Smooth muscle cell (in vitro differentiated cells): Measurements from ENCODE around the gene NCAM2. TPM values are rescaled to one million over a fixed set of nuclear protein-coding genes. Genes with fewer than 3 reads are reported as not detected.

Experiments
- DNase-seq: peaks from one replicate; lab custom pipeline; 2025; ENCODE audit not compliant: unreplicated experiment; lab: John Stamatoyannopoulos, UW
- H2AFZ ChIP-seq: fragments of 200-600 bp; sonication (generic); 2 replicates; pipeline ENCODE4 v1.6.0; 2016; ENCODE audit warnings: antibody characterized with exemption, low read depth, mild to moderate bottlenecking
- H3F3A ChIP-seq: fragments of 200-600 bp; sonication (generic); 2 replicates; pipeline ENCODE4 v1.6.0; 2017; ENCODE audit warnings: antibody characterized with exemption, low read depth
- H3K27ac ChIP-seq: fragments of 200-600 bp; sonication (generic); 2 replicates; pipeline ENCODE4 v1.5.1; 2016; ENCODE audit warnings: low read depth, mild to moderate bottlenecking
- H3K27me3 ChIP-seq: fragments of 200-600 bp; sonication (generic); 2 replicates; pipeline ENCODE4 v1.6.1; 2016; ENCODE audit warnings: low read depth, mild to moderate bottlenecking
- H3K36me3 ChIP-seq: fragments of 200-600 bp; sonication (generic); 2 replicates; pipeline ENCODE4 v1.5.1; 2016; ENCODE audit warnings: low read depth
- H3K4me1 ChIP-seq: fragments of 200-600 bp; sonication (generic); 2 replicates; pipeline ENCODE4 v1.5.1; 2016; ENCODE audit warnings: low read depth
- H3K4me2 ChIP-seq: fragments of 200-600 bp; sonication (generic); 2 replicates; pipeline ENCODE4 v1.6.0; 2016; ENCODE audit warnings: mild to moderate bottlenecking
- H3K4me3 ChIP-seq: fragments of 200-600 bp; sonication (generic); 2 replicates; pipeline ENCODE4 v1.5.1; 2016; ENCODE audit warnings: mild to moderate bottlenecking
- H3K79me2 ChIP-seq: fragments of 200-600 bp; sonication (generic); 2 replicates; pipeline ENCODE4 v1.6.0; 2016; ENCODE audit warnings: low read depth, mild to moderate bottlenecking
- H3K9ac ChIP-seq: fragments of 200-600 bp; sonication (generic); 2 replicates; pipeline ENCODE4 v1.6.0; 2016; ENCODE audit warnings: low read depth
- H3K9me3 ChIP-seq: fragments of 200-600 bp; sonication (generic); replicated peaks from 2 replicates; pipeline ENCODE4 v1.5.1; 2016; ENCODE audit warnings: low read depth
- H4K20me1 ChIP-seq: fragments of 200-600 bp; sonication (generic); 2 replicates; pipeline ENCODE4 v1.6.0; 2016; ENCODE audit warnings: low read depth
- CTCF ChIP-seq: fragments of 200-600 bp; sonication (generic); IDR thresholded peaks from 2 replicates; pipeline ENCODE4 v1.5.1; 2017; ENCODE audit warnings: borderline replicate concordance, mild to moderate bottlenecking, antibody characterized with exemption; ENCODE audit not compliant: insufficient read depth, poor library complexity, severe bottlenecking
- WGBS: methylation state at CpG from one replicate; pipeline ENCODE4 v1.1.7; 2016; ENCODE audit warnings: low lambda C conversion rate; 5-methylcytosine and 5-hydroxymethylcytosine counted together
- polyA plus RNA-seq: library from polyadenylated mRNA; unstranded; fragments of >200 nt; fragmentation: Nextera tagmentation; extraction: Ambion mirVana; gene quantifications from 2 replicates; pipeline ENCODE4 v1.2.1, GENCODE V29; 2016
- total RNA-seq: library from RNA; depleted of rRNA; stranded (reverse); fragments of >200 nt; gene quantifications from 2 replicates; pipeline ENCODE4 v1.2.3, GENCODE V29; 2014

Gene NCAM2
- total and polyA plus RNA-seq, 2 experiments from 2014 or later: 0.49 to 0.77 TPM

GRCh38 chr21:21051109-21052055, 53.2 kb downstream of the NCAM2 start:
- no peak overlapping the region for H3K27ac ChIP-seq
- H3K27me3 ChIP-seq: no peaks in the 10 kb centered on the region
- no peaks in the 10 kb centered on the region for H3K9me3 ChIP-seq
- H2AFZ ChIP-seq: no peak overlapping the region
- no peak overlapping the region for H3K9ac ChIP-seq
- no peaks in the 10 kb centered on the region for H3F3A ChIP-seq
- WGBS: 69% methylated on average over 4 of the region's 4 CpGs
- H3K4me1 ChIP-seq: no peaks in the 10 kb centered on the region
- no peak overlapping the region for H3K4me3 ChIP-seq
- no peak overlapping the region for H3K4me2 ChIP-seq
- TF ChIP-seq CTCF: no peak
- H3K79me2 ChIP-seq: no peaks in the 10 kb centered on the region
- DNase-seq: no peak
- no peaks in the 10 kb centered on the region for H3K36me3 ChIP-seq
- no peaks in the 10 kb centered on the region for H4K20me1 ChIP-seq

- no peak for TF ChIP-seq CTCF
Observed at GRCh38 chr21:21052672-21053071, 54.5 kb downstream of the NCAM2 start.

GRCh38 chr21:21057349-21058062, 59.3 kb downstream of the NCAM2 start:
- WGBS: 74% methylated on average over 8 of the region's 8 CpGs
- TF ChIP-seq CTCF: no peak

More at GRCh38 chr21:21052672-21053071, 54.5 kb downstream of the NCAM2 start:
- Histone ChIP-seq H3F3A (no peaks in the 10 kb centered on the region), H3K4me2 (no peak overlapping the region), H3K4me1 (no peaks in the 10 kb centered on the region), H3K9ac (no peak overlapping the region), H2AFZ (no peak overlapping the region), H3K4me3 (no peak overlapping the region), H4K20me1 (no peaks in the 10 kb centered on the region), H3K9me3 (no peaks in the 10 kb centered on the region), H3K36me3 (no peaks in the 10 kb centered on the region), H3K27ac (no peak overlapping the region), H3K27me3 (no peaks in the 10 kb centered on the region), H3K79me2 (no peaks in the 10 kb centered on the region)
- WGBS: 92% methylated on average over 2 of the region's 2 CpGs
- DNase-seq: no peak

More at GRCh38 chr21:21057349-21058062, 59.3 kb downstream of the NCAM2 start:
- H3K4me3 ChIP-seq: no peak overlapping the region
- no peaks in the 10 kb centered on the region for H4K20me1 ChIP-seq
- no peaks in the 10 kb centered on the region for H3K4me1 ChIP-seq
- H3F3A ChIP-seq: no peaks in the 10 kb centered on the region
- no peaks in the 10 kb centered on the region for H3K27me3 ChIP-seq
- H2AFZ ChIP-seq: no peak overlapping the region
- no peak overlapping the region for H3K9ac ChIP-seq
- no peaks in the 10 kb centered on the region for H3K79me2 ChIP-seq
- DNase-seq: no peak
- no peaks in the 10 kb centered on the region for H3K36me3 ChIP-seq
- no peak overlapping the region for H3K4me2 ChIP-seq
- H3K27ac ChIP-seq: no peak overlapping the region
- no peaks in the 10 kb centered on the region for H3K9me3 ChIP-seq
